ENCODE results near the gene RPIA. TPM values are rescaled to one million over a fixed set of nuclear protein-coding genes. Genes with fewer than 3 reads are reported as not detected.

Gene RPIA
- polyA plus RNA-seq, 2 of the 4 experiments (the other 2 are of a cell fraction) = 23.3 to 27.0 TPM

DNA sequence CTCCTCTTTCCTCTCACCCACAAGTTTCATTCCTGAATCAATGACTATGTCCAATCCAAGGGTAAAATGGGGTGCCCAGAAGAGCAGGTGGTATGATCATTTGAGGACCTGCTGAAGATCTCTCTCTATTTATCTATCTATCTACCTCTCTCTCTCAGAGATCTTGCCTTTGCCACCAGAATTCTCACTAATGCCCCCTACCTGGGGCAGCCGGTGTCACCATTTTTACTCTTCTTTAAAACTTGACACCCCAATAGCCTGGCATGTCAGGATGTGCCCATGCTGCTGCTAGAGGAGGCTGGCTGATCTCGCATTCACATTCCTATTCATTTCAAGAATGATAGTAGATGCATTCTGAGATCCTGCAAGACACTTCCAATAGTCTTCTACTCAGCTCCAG lies 24.3 kb upstream of the RPIA start:
- Histone ChIP-seq H3K9me3 (no peaks in the 10 kb centered on the region), H3K4me3 (no peak overlapping the region), H3K27ac (no peak overlapping the region), H3K4me1 (peaks cover 8% of the 10 kb centered on the region; the same call in 2 of the 3 replicates), H3K4me2 (no peak overlapping the region)
- WGBS (ENCODE audit: missing lambda C conversion rate) = 38% methylated on average over 2 of the region's 2 CpGs
- FAIRE-seq (no peak), DNase-seq (ENCODE audit: low read depth in 1 of 2, low spot score in 1 of 2) (no peak), ATAC-seq (no peak)
- ChIA-PET CTCF (interaction anchor here (1.0 to 8.2 kb wide), 8 partner anchors 10 to 607 kb away, joined by 3 to 125 read pairs (median 4); partner anchors contain the start of gene RPIA), POLR2A (no interaction called here)
- TF ChIP-seq HOXB13 (CRISPR knock-in tag; IDR thresholded peaks at IDR 0.05; ENCODE audit: low read depth) = no peak
- TF ChIP-seq EP300 (IDR thresholded peaks at IDR 0.05) = no peak
- no peak for TF ChIP-seq POLR2A (IDR thresholded peaks at IDR 0.05; ENCODE audit: low read length)
- no peak for TF ChIP-seq SREBF2 (IDR thresholded peaks at IDR 0.05)
- no peak for TF ChIP-seq ESRRA (IDR thresholded peaks at IDR 0.05; ENCODE audit: borderline replicate concordance, low read length)
- TF ChIP-seq RAD21 (conservative IDR thresholded peaks at IDR 0.05 in 1 of 2, IDR thresholded peaks at IDR 0.05 in 1 of 2) = no peak

DNA sequence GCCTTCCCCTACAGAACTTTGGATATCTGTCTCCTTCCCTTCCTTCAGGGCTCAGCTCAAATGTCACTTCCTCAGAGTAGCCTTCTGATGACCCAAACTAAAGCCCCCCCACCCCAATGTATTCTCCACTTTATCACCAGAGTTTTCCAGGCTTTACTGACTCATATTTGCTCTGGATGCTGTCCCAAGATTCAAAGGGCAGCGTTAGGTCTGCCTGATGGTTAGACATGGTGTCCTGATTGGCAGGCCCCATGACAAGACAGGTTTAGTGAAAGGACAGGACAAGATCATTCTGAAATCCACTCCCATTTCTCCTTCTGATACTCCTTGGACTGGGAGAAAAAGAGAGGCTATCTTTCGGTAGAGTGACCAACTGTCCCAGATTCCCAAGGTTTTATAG lies 22.6 kb upstream of the RPIA start:
- peak in 1 of 2 experiments; percentile 36; a peak in 3 of 6 replicates for ATAC-seq
- Histone ChIP-seq H3K4me3 (no peak overlapping the region), H3K4me2 (peak overlapping the region; percentile 29), H3K4me1 (peaks cover 8% of the 10 kb centered on the region; the same call in 2 of the 3 replicates), H3K27ac (no peak overlapping the region), H3K9me3 (no peaks in the 10 kb centered on the region)
- 43% methylated on average over 2 of the region's 2 CpGs for WGBS (ENCODE audit: missing lambda C conversion rate)
- peak in 1 of 2 experiments; percentile 24 for DNase-seq (ENCODE audit: low read depth in 1 of 2, low spot score in 1 of 2)
- CTCF ChIA-PET = interaction anchor here (0.6 to 8.2 kb wide), 20 partner anchors 11 to 609 kb away, joined by 3 to 125 read pairs (median 4); partner anchors contain the start of gene RPIA
- FAIRE-seq = no peak
- TF ChIP-seq JUN (IDR thresholded peaks at IDR 0.05) = no peak
- TF ChIP-seq FOXS1 (CRISPR knock-in tag; IDR thresholded peaks at IDR 0.05) = no peak
- TF ChIP-seq SMC3 (IDR thresholded peaks at IDR 0.05) = no peak
- no peak for TF ChIP-seq ZFP36 (IDR thresholded peaks at IDR 0.05; ENCODE audit: borderline replicate concordance, partially characterized antibody)
- TF ChIP-seq TFCP2L1 (CRISPR knock-in tag; IDR thresholded peaks at IDR 0.05) = no peak
- TF ChIP-seq, protein P1, sequence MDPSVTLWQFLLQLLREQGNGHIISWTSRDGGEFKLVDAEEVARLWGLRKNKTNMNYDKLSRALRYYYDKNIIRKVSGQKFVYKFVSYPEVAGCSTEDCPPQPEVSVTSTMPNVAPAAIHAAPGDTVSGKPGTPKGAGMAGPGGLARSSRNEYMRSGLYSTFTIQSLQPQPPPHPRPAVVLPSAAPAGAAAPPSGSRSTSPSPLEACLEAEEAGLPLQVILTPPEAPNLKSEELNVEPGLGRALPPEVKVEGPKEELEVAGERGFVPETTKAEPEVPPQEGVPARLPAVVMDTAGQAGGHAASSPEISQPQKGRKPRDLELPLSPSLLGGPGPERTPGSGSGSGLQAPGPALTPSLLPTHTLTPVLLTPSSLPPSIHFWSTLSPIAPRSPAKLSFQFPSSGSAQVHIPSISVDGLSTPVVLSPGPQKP (IDR thresholded peaks at IDR 0.05; ENCODE audit: low read depth, low read length) = no peak
- TF ChIP-seq USF2 (IDR thresholded peaks at IDR 0.05) = no peak
- no peak for TF ChIP-seq ATOH8 (CRISPR knock-in tag; IDR thresholded peaks at IDR 0.05; ENCODE audit: low read depth)
- TF ChIP-seq, protein P2, sequence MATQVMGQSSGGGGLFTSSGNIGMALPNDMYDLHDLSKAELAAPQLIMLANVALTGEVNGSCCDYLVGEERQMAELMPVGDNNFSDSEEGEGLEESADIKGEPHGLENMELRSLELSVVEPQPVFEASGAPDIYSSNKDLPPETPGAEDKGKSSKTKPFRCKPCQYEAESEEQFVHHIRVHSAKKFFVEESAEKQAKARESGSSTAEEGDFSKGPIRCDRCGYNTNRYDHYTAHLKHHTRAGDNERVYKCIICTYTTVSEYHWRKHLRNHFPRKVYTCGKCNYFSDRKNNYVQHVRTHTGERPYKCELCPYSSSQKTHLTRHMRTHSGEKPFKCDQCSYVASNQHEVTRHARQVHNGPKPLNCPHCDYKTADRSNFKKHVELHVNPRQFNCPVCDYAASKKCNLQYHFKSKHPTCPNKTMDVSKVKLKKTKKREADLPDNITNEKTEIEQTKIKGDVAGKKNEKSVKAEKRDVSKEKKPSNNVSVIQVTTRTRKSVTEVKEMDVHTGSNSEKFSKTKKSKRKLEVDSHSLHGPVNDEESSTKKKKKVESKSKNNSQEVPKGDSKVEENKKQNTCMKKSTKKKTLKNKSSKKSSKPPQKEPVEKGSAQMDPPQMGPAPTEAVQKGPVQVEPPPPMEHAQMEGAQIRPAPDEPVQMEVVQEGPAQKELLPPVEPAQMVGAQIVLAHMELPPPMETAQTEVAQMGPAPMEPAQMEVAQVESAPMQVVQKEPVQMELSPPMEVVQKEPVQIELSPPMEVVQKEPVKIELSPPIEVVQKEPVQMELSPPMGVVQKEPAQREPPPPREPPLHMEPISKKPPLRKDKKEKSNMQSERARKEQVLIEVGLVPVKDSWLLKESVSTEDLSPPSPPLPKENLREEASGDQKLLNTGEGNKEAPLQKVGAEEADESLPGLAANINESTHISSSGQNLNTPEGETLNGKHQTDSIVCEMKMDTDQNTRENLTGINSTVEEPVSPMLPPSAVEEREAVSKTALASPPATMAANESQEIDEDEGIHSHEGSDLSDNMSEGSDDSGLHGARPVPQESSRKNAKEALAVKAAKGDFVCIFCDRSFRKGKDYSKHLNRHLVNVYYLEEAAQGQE (IDR thresholded peaks at IDR 0.05) = no peak
- TF ChIP-seq FOSL2 (IDR thresholded peaks at IDR 0.05) = no peak
- TF ChIP-seq FOSL2 (CRISPR knock-in tag; IDR thresholded peaks at IDR 0.05) = no peak
- no peak for TF ChIP-seq HEYL (CRISPR knock-in tag; IDR thresholded peaks at IDR 0.05)
- no peak for TF ChIP-seq ZC3H11A (IDR thresholded peaks at IDR 0.05)
- TF ChIP-seq HDAC2 (IDR thresholded peaks at IDR 0.05) = no peak
- POLR2A ChIA-PET = no interaction called here

Measured in A549 (cell line).